HG03521 (cell line): ENCODE results near the gene PELI2.

ENCODE experiments used
- ATAC-seq: cut with Tn5 transposase; IDR thresholded peaks from one replicate; pipeline ENCODE4 v1.9.1; 2021; ENCODE audit warnings: mild to moderate bottlenecking, moderate library complexity; ENCODE audit not compliant: unreplicated experiment

Gene PELI2

GRCh38 chr14:56199095-56199981 lies 81.1 kb downstream of the PELI2 start:
- ATAC-seq = peak; percentile 57

- peak; percentile 57 for ATAC-seq
Measured at GRCh38 chr14:56199982-56200577, 81.9 kb downstream of the PELI2 start.

- ATAC-seq = peak; percentile 38
Measured at GRCh38 chr14:56202256-56202655, 84.0 kb downstream of the PELI2 start.

GRCh38 chr14:56205881-56206280 lies 87.7 kb downstream of the PELI2 start:
- no peak for ATAC-seq

- ATAC-seq = no peak
Measured at GRCh38 chr14:56206596-56206995, 88.4 kb downstream of the PELI2 start.

GRCh38 chr14:56207626-56208292 lies 89.5 kb downstream of the PELI2 start:
- ATAC-seq = no peak

- ATAC-seq = no peak
Measured at GRCh38 chr14:56208520-56208919, 90.3 kb downstream of the PELI2 start.

- ATAC-seq = no peak
Measured at GRCh38 chr14:56210571-56210970, 92.4 kb downstream of the PELI2 start.

GRCh38 chr14:56211084-56211483 lies 92.9 kb downstream of the PELI2 start:
- no peak for ATAC-seq

GRCh38 chr14:56211844-56212243 lies 93.6 kb downstream of the PELI2 start:
- no peak for ATAC-seq

- no peak for ATAC-seq
Measured at GRCh38 chr14:56212521-56212920, 94.3 kb downstream of the PELI2 start.

- no peak for ATAC-seq
Measured at GRCh38 chr14:56213306-56213705, 95.1 kb downstream of the PELI2 start.

- ATAC-seq = no peak
Measured at GRCh38 chr14:56215180-56215579, 97.0 kb downstream of the PELI2 start.

GRCh38 chr14:56216626-56217379 lies 98.6 kb downstream of the PELI2 start:
- no peak for ATAC-seq

GRCh38 chr14:56217380-56218045 lies 99.3 kb downstream of the PELI2 start:
- no peak for ATAC-seq

- no peak for ATAC-seq
Measured at GRCh38 chr14:56219666-56220413, 101.6 kb downstream of the PELI2 start.

- ATAC-seq = no peak
Measured at GRCh38 chr14:56221382-56222128, 103.3 kb downstream of the PELI2 start.

- no peak for ATAC-seq
Measured at GRCh38 chr14:56224229-56224628, 106.0 kb downstream of the PELI2 start.
